ENCODE data around the gene COL11A2.
A peak's percentile ranks its signal among the peaks of the same experiment; 100 is the strongest.
"Not testable (repeated sequence)": the region's sequence is repeated elsewhere in the genome, so short reads cannot be mapped to it uniquely, and the experiment has no call there.

The COL11A2 gene

DNA sequence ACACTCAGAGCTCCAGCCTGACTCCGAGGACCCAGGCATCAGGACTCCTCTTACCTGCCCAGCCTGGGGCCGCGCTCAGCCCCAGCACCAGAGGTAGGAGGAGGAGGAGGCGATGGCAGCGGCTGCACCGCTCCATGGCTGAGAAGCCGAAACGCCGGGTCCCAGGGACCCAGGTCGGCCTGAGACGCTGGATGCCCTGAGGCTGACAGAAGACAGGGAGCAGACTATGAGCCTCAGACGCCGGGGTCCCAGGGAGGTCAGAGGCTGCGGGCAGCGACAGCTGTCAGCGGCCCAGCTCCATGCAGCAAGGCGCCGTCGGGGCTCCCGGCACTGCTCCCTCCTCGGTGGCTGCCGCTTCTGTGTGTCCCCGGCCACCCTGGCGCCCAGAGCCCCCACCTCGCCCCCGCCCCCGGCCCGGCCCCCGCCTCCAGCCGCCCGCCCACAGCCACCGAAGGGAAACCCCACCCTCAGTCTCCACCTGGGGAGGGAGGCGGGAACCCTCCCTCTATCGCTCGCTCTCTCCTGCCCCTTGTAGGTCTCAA is at the start of gene COL11A2:
Gene COL11A2, minus strand, starts transcription at position 363 of the 542 bp plus-strand sequence. Its CDS starts 227 bp downstream, at position 136.
- peak; percentile 34 for DNase-seq

DNA sequence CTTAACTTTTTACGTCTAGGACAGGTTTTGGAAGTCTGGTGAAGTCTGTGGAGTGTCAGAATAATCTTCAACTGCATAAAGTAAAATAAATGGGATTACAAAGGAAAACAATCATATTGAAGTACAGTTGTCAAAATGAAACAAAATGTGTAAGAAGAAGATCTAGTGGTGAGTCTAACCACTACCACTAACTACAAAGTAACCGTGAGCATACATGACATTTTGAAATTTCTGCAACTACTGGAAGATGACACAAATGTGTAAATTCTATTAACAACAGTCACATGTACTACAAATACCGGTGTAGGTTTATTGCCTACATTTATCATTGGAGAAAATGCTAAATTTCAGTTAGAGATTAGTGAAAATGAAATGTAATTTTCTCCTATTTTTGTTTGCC is 49.7 kb upstream of the COL11A2 start:
- no peak for DNase-seq

DNA sequence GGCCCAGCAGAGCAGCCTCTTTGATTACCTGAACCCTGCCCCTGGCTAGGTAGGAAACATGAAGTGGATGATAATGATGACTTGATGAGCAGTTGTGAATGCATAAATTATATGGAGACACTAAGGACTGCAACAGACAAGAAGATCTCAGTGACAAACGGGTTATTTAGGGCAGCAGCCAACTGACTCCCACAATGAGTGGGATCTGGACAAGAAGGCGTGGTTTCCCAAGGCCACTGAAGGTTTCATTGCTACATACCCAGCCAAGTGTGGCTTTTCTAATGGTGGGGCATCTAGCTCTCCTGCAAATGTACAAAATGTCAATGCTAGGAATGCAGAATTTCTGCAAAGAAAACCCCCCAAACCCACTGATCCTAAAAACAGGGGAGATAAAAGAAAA is 45.5 kb upstream of the COL11A2 start:
- no peak for DNase-seq

DNA sequence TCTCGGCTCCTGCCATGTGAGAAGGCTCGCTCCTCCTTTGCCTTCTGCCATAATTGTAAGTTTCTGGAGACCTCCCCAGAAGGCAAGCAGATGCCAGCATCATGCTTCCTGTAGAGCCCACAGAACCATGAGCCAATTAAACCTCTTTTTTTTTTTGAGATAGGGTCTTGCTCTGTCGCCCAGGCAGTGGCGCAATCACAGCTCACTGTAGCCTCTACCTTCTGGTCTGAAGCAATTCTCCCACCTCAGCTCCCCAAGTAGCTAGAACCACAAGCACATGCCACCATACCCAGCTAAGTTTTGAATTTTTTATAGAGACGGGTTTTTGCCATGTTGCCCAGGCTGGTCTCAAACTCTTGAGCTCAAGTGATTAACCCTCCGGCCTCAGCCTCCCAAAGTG is 44.6 kb upstream of the COL11A2 start:
- DNase-seq, result no peak

DNA sequence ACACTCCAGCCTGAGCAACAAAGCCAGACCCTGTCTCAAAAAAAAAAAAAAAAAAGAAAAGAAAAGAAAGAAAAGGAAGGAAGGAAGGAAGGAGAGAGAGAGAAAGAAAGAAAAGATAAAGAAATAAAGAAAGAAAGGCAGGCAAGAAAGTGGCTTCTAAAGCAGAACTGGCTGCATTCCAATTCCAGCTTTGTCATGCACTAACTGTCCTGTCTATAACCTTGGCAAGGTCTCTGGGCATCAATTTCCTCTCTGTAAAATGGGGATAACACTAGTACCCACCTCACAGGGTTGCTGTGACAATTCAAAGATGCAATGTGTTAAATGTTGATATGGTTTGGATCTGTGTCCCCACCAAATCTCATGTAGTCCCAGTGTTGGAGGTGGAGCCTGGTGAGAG is 44.1 kb upstream of the COL11A2 start:
- no peak for DNase-seq

DNA sequence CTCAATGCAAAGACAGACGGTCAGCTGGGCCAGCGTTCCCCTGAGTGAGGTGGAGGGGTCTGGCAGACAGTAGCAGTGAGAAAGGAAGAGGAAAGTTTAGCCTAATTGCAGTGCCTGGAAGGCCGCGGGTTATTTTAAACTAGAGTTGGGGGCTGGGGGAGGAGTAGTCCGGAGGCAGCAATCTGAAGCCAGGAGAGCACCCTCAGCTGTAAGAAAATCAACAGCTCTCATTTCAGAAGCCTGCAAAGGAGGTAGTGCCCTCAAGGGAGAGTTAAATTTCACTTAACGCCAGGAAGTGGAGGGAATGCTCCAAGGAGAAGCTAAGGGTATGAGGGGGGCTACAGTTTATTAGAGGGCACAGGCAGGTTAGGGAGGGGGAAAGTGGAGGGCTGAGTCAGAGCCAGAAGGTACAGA is 43.0 kb upstream of the COL11A2 start:
- no peak for DNase-seq

DNA sequence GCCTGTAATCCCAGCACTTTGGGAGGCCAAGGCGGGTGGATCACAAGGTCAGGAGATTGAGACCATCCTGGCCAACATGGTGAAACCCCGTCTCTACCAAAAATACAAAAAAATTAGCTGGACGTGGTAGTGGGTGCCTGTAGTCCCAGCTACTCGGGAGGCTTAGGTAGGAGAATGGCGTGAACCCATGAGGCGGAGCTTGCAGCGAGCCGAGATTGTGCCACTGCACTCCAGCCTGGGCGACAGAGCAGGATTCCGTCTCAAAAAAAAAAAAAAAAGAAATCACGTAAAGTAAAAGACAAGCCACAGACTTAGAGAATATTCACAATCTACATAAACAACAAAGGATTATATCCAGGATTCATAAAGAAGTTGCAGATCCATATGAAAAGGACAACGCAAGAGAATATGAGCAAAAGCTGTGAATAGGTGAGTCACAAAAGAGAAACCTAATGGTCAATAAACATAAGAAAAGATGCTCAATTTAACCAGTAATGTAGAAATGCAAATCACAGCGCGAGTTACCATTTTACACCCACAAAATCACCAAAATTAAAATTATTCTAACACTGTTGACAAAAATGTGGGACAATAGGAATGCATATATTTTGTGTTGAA is 34.3 kb upstream of the COL11A2 start:
- not testable (repeated sequence) for DNase-seq

DNA sequence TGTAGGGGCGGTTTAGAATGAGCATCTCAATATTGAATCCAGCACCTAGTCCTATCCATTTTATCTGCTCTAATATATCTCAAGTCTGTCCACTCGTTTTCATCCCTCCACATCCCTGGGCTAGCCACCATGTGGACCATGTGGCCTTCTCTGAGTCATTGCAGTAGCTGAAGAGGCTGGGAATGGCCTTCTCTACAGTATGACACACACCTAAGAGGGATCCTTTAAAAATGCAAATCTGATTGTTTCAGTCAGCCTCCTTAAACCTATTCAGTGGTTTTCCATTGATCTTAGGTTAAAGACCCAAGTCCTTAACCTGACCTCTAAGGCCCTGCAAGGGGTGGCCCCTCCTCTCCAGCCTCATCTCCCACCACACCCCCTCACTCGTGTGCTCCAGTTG is 25.4 kb upstream of the COL11A2 start:
- no peak for DNase-seq

DNA sequence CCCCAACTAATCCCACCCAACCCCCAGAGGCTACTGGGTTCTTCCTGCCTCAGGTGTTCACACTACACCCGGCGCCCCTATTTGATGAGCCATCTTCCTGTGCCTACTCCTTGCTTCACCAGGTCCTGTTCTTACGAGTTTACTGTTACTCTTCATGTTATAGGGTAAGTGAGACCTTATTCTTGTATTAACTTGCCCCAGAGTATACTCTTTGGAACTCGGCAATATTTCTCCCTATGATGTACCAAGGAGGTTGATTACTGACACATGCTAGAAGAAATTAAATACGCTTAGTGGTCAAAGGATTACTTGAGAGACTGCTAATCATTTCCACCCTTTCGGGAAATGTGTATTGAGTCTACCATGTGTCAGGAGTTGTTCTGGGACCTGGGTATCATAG is 25.0 kb upstream of the COL11A2 start:
- no peak for DNase-seq

DNA sequence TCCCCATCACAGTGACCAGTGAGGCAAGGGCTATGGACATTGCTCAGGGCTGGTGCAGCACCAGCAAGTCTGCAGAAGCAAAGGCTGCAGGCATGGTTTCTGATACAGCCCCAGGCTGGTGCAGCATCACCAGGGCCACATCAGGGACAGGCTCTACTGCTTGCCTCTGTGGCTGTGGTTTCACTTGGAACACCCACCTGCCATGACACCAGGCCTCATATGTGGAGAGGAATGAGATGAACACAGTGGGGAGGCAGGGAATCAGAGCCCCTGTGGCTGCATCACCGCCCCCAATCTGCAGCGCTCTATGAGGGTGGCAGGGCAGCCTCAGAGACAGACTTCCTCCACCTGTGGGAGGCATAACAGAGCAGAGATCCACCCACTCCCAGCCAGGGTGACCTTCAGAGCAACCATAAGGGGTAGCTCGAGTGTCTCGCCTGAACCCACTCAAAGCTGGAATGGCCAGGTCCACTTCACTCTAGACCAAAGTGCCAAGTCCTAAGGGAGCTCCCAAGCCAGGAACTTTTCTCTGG is 23.9 kb upstream of the COL11A2 start:
- peak; percentile 18 for DNase-seq

DNA sequence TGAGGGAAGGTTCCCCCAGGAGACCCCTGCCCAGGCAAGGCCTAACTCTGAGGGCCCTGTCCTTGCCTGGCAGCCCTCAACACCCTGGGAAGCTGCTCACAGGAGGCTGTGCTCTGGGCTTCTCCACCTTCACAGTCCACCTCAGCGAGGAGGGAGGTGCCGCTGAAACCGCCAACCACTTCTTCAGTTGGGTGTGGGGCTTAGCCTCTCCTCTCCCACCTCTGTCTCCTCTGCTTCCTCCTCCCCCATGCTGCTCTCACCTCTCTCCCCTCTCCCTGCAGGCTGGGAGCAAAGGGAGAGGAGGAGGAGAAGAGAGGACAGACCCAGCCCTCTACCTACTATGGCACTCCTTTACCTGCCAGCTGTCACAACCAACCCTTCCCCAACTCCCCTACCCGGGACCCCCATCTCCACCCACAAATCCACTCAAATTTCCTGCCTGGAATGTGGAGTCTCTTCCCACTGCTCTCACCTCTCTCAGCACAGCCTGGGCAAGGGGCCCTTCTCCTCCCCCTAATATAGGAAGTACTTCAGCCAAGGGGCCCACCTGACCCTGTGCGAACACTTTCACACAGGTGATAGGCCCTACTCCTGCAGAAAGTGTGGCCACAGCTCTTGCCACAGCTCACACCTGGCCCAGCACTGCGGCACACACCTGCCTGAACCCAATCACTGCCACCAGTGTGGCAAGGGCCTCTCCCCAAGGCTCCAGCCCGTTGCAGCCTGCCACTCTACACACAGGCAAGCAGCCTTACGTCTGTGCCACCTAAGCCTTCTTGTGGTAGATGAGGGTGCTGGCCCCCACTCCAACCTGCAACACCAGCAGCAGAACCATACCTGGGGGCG is 23.2 kb upstream of the COL11A2 start:
- DNase-seq, result no peak

DNA sequence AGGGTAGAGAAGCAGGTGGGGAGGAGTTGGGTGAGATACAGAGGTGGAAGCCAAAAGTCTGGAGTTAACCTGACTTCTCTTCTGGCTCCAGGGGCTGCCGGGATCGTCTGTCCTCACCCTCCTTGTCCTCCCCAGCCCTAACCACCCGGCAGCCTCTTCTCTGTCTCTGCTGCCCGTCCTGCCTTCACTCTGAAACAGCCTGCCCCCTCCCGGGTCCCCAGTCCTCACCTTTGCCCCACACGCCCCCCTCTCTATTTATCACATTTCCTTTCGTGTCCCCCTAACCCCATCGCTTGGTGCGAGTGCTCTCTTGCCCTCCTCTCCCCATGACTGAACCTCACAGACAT is 21.7 kb upstream of the COL11A2 start:
- no peak for DNase-seq

DNA sequence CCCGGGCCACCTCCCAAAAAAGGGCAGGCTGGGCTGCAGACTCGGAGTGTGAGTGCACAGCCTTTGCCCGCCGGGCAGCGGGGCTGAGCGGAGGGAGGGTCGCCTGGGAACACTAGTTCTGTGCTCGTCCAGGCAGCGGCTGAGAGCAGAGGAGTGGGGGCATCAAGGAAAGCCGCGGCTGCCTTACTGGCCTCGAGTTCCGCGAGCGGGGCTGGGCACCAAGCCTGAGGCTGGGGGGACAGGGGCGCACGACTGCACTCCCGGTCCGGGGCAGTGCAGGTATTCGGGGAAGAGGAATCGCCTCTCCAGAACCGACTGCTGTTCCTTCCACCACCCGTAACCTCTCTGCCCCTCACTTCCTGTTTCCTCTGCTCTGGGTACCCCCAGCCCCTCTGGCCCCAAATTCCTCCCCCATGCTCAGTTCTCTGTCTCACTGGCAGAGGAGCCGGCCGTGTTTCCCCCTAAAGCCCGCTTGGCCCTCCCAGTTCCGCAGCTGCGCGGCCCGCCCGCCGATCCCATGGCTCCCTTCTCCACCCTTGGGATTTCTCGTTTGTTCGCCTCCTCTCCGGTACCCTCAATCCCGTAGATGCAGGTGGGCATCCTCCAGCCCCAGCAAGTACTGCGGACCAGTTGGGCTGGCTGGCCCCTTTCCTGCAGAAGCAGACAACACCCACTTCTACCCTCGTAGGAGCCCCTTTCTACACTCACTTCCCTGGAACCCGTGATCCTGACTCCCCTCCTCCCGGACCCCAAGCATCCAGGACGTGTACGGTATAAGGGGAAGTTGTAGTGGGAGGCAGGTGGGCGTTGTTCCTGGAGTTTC is 21.1 kb upstream of the COL11A2 start:
- no peak for DNase-seq

DNA sequence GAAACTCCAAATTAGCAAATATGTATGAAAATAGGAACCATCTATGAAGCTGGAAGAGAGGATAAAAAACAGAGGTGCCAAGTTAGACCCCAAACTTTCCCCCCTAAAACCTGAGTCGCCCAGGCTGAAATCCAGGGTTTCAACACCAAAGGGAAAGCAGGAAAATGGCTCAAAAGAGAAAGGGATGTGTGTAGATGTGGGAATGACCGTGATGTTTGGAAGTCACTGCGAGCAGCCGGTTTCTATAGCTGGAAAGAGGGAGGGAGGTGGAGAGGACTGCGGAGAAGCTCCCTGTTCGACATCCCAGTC is 20.5 kb upstream of the COL11A2 start:
- no peak for DNase-seq

DNA sequence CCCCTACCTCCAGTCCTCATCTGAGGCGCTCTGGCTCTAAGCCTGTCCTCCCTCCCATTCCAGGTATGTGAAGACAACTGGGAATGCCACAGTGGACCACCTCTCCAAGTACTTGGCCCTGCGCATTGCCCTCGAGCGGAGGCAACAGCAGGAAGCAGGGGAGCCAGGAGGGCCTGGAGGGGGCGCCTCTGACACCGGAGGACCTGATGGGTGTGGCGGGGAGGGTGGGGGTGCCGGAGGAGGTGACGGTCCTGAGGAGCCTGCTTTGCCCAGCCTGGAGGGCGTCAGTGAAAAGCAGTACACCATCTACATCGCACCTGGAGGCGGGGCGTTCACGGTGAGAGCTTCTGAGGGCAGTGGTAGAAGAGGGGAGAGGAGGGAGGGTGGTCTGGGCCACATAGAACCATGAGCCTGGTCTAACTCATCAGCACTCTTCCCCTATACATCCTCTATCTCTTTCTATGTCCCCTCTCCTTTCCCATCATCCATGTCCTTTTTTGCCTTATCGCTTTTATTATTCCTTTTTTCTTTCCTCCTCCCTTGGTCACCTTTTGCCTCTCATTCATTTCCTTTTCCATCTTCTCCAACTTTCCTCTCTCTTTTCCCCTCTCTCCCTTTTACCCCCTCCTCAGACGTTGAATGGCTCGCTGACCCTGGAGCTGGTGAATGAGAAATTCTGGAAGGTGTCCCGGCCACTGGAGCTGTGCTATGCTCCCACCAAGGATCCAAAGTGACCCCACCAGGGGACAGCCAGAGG is 19.6 kb upstream of the COL11A2 start:
- DNase-seq, result no peak

DNA sequence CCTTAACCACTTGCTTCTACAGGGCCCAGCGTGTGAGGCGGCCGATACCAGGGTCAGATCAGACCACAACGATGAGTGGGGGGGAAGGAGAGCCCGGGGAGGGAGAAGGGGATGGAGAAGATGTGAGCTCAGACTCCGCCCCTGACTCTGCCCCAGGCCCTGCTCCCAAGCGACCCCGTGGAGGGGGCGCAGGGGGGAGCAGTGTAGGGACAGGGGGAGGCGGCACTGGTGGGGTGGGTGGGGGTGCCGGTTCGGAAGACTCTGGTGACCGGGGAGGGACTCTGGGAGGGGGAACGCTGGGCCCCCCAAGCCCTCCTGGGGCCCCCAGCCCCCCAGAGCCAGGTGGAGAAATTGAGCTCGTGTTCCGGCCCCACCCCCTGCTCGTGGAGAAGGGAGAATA is 18.9 kb upstream of the COL11A2 start:
- DNase-seq, result no peak

DNA sequence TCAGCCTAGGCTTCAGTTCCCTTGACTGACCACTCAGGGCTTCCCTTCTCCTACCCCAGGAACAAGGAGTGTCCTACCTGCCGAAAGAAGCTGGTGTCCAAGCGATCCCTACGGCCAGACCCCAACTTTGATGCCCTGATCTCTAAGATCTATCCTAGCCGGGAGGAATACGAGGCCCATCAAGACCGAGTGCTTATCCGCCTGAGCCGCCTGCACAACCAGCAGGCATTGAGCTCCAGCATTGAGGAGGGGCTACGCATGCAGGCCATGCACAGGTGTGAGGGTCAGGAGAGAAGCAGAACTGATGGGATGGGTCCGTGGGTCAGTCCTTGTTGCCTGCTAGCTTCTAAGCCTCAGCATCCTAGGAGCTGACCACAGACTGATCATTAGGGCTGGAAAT is 17.6 kb upstream of the COL11A2 start:
- no peak for DNase-seq

DNA sequence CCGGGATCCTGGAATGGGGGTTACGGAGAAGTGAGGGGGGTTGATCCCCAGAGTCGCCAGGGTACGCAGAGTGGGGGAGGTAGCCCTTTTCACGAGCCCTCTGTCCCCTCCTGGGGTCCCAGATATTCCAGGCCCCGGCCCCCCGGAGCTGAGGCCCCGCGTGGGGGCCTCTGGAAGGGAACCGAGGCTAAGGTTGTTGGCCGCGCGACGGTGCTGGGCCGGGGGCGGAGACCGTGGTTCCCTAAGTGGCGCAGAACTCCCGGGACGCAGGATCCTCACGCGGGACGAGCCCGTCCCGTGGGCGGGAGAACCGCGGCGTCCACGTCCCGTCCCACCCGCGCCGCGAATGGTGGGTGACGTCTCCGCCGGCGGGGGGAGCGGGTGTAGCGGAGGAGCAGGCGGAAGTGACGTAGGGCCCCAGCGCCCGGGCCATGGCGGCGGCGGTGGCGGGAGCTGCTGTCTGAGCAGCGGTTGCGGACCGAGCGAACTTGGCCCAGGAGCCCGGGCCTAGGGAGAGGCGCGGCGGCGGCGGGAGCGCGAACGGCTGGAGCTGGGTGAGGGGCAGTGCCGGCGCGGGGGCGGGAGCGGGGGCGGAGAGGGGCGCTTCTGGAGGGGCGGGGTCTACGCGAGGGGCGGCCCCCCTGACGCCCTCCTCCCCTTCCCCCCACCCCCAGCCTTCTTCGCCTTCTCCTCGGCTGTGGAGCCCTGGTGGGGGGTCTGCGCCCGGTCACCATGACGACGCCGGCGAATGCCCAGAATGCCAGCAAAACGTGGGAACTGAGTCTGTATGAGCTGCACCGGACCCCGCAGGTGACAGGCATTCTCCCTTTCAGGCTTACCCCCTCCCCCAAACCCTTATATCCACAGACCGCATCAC is 16.1 kb upstream of the COL11A2 start, which contains the start of gene RING1:
Gene RING1, plus strand, starts transcription at position 410 of the 877 bp plus-strand sequence. Its CDS starts 323 bp downstream, at position 733.
- DNase-seq, result peak; percentile 92

DNA sequence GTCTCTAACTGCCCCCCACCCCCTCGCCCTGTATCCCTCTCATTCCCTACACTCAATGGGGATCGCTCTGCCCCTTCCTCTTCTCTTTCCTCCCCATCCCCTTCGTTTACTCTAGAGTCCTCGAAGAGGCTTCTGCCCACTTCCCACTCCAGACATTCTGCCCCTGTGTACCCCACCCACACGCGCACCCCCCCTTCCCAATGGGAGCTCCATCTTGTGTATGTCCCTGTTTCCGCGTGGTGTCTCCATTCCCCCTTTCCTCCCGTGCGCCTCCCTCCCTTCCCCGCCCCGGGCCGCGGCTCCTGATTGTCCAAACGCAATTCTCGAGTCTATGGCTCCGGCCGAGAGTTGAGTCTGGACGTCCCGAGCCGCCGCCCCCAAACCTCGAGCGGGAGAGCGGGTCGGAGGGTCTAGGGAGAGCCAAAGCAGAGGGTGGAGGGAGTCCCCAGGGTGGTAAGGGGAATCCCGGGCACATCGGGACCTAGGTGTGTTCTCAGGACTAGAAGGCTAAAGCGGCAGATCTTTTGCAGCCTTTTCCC is 15.4 kb upstream of the COL11A2 start:
- no peak for DNase-seq

DNA sequence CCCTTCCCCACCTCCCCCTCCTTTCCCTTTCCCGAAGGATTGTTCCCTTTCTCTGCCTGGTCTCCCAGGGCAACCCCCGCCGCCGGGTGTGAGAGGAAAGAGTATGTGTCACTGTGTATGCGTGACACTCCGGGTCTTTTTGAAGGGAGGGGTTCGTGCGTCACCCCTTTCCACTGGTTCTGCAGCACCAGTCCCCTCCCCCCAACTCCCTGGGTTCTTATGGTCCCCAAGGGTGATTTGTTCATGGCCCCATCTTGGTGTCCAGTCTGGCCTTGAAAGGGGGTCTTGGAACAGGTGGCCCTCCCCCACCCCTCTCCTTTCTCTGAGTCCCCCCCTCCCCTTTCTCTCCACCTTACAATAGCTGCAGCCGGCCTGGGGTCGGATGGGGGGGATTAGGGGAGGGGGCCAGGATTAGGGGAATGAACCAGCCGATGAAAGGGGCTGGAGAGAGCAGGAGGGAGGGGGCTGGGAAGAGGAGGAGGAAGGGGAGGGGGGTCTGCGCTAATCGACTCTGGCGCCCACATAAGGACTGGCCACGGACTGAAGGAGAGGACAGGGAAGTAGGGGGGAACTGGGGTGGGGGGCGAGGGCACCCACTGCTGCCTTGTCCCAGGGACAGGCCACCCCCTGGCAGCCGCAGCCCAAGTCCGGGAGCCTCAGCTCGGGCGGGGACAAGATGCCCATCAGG is 14.7 kb upstream of the COL11A2 start:
- DNase-seq, result no peak

Data from activated CD8-positive, alpha-beta memory T cell treated with anti-CD3 and anti-CD28 coated beads, Interleukin-2, amount 50 U/mL, for 4 hours (primary cell).